Measurements from ENCODE around the gene LLGL2.

LLGL2 gene

DNA sequence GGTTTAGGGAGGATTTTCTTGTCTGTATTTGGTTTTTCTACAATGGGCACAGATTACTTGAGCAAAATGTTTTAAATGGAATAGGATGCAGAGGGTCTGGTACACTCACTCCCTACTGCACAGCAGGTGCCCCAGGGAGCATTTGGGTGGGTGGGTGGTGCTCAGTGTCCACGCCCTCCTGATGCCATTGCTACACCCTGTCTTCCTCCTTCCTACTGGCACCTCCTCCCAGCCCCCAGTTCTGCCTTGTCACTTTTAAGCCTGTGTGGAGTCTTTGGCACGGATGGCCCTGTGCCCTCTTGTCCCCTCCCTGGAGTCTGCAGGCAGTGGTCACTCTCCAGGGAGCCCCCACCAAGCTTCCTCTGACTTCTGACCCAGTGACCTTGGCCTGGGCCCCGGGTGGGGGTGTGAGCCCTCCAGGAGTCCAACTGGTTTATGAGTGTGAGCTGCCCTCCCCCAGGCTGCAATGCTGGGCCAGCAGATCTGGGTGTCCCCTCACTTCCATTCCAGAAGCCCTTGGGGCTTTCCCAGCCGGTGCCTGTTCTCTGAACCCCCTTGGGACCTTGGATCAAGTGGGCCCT, 15.5 kb downstream of the LLGL2 start:
- DNase-seq (ENCODE audit: low read depth), result no peak
- H3K4me3 ChIP-seq (ENCODE audit: low read depth, low read length), result no peak overlapping the region

DNA sequence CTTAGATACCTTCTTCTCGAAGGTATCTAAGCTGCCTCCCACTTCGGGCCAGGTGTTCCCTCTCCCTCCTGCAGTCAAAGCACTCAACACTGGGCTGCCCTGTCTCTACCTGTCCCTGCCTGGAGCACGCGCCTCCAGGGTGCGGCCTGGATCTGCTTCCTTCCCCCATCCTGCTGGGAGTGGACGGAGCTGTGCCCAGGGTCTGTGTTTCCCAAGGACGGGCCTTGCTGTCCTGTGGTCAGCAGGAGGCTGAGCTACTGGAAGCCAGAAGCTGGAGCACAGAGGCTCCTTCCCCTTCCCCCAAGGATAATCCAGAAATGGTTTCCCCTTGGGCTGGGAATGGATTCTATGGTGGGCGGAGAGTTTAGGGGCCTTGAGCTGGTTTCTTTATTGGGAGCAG, 16.7 kb downstream of the LLGL2 start:
- H3K4me3 ChIP-seq (ENCODE audit: low read depth, low read length), result no peak overlapping the region
- DNase-seq (ENCODE audit: low read depth), result no peak

GRCh38 chr17:75542728-75543336, 17.3 kb downstream of the LLGL2 start:
- DNase-seq (ENCODE audit: low read depth), result no peak

GRCh38 chr17:75544250-75544649, 18.8 kb downstream of the LLGL2 start:
- no peak for DNase-seq (ENCODE audit: low read depth)
- no peak overlapping the region for H3K4me3 ChIP-seq (ENCODE audit: low read depth, low read length)

More at GRCh38 chr17:75542728-75543336, 17.3 kb downstream of the LLGL2 start:
- no peak overlapping the region for H3K4me3 ChIP-seq (ENCODE audit: low read depth, low read length)

DNA sequence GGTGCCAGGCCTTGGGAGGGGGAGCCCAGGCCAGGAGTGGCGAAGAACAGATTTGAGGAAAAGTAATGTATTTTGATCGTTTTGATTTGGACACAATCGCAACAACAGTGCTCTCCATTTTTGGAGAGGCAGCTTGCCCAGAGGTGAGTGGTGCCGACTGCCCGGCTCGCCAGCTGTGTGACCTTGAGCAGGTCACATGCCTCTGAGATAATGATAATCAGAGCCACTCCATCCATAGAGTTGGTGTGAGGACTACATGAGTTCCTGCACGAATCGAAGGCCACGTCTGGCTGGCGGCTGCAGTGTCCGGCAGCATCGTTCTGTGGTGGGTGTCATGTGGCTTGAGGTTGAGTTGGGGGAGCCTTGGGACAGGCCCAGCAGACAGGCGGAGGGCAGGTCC, 20.7 kb downstream of the LLGL2 start:
- H3K4me3 ChIP-seq (ENCODE audit: low read depth, low read length), result no peak overlapping the region
- DNase-seq (ENCODE audit: low read depth), result no peak

DNA sequence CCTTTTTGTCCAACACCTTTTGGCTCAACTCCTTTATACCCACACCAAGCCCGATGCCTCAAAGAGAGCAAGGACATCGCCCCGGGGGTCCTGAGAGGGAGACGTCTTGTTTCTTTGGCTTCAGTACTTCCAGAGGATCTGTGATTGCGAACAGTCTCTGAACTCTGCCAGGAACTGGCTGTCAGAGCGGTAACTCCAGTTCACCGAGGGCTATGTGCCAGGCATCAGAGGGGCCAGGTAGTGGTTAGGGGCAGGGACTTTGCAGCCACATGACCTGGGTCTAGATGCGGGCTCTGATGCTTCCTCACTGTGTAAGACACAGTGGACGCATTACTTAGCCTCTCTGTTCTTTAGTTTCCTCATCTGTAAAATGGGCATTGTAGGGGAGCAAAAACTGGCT, 21.6 kb downstream of the LLGL2 start:
- DNase-seq (ENCODE audit: low read depth), result no peak
- H3K4me3 ChIP-seq (ENCODE audit: low read depth, low read length), result no peak overlapping the region

GRCh38 chr17:75548813-75549212, 23.3 kb downstream of the LLGL2 start:
- DNase-seq (ENCODE audit: low read depth), result no peak
- H3K4me3 ChIP-seq (ENCODE audit: low read depth, low read length), result no peak overlapping the region

DNA sequence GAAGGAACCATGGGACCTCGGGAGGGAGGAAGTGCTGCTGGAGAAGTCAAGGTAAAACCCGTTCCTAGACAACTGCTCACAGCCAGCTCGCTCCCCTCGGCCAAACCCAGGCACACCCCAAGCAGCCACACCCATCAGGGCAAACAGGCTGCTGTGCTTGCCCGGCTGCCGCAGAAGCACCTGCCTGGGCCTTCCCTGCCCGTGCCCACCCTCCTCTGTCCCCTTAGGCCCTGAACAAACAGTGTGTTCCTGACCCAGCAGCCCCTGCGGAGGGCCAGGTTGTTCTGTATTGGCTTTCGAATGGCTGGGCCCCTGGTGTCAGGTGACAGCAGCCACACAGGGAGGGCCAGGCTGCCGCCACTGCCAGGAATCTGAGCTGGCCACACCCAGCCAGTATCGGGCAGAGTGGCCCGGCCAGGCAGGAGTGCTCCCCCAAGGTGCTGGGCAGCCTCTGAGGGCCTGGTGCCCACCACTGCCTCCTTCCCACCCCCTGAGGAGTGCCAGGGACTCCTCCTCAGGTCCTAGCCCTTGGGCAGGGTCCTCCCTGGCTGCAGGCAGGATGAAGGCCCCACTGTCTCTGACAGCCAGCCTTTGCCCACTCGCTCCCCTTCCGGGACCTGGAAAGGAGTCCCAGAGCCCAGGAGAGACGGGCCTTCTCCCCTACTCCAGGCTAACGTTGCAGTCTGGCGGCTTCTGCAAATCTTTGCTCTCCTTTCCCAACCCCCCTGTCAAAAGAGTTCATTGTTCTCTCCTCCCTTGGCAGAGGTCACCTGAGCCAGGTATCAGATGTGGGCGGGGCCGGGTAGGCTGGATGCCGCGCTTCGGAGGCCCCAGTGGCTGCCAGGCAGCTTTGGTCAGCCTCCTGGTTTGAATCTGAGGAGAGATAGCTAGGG, 24.0 kb downstream of the LLGL2 start:
- no peak for DNase-seq (ENCODE audit: low read depth)
- H3K4me3 ChIP-seq (ENCODE audit: low read depth, low read length), result no peak overlapping the region

- no peak overlapping the region for H3K4me3 ChIP-seq (ENCODE audit: low read depth, low read length)
- no peak for DNase-seq (ENCODE audit: low read depth)
These were observed 24.6 kb downstream of the LLGL2 start for GRCh38 chr17:75550139-75550465.

GRCh38 chr17:75551266-75551665, 25.8 kb downstream of the LLGL2 start:
- H3K4me3 ChIP-seq (ENCODE audit: low read depth, low read length), result no peak overlapping the region
- DNase-seq (ENCODE audit: low read depth), result no peak

- H3K4me3 ChIP-seq (ENCODE audit: low read depth, low read length), result no peak overlapping the region
- no peak for DNase-seq (ENCODE audit: low read depth)
These were observed 27.2 kb downstream of the LLGL2 start for GRCh38 chr17:75552425-75553294.

- H3K4me3 ChIP-seq (ENCODE audit: low read depth, low read length), result no peak overlapping the region
- DNase-seq (ENCODE audit: low read depth), result no peak
These were observed 28.0 kb downstream of the LLGL2 start for GRCh38 chr17:75553295-75554110.

GRCh38 chr17:75555679-75556153, 30.2 kb downstream of the LLGL2 start:
- H3K4me3 ChIP-seq (ENCODE audit: low read depth, low read length), result no peak overlapping the region
- no peak for DNase-seq (ENCODE audit: low read depth)

- no peak overlapping the region for H3K4me3 ChIP-seq (ENCODE audit: low read depth, low read length)
- no peak for DNase-seq (ENCODE audit: low read depth)
These were observed 31.8 kb downstream of the LLGL2 start for GRCh38 chr17:75557075-75557851.

- no peak for DNase-seq (ENCODE audit: low read depth)
- no peak overlapping the region for H3K4me3 ChIP-seq (ENCODE audit: low read depth, low read length)
These were observed 32.6 kb downstream of the LLGL2 start for GRCh38 chr17:75557852-75558665.

DNA sequence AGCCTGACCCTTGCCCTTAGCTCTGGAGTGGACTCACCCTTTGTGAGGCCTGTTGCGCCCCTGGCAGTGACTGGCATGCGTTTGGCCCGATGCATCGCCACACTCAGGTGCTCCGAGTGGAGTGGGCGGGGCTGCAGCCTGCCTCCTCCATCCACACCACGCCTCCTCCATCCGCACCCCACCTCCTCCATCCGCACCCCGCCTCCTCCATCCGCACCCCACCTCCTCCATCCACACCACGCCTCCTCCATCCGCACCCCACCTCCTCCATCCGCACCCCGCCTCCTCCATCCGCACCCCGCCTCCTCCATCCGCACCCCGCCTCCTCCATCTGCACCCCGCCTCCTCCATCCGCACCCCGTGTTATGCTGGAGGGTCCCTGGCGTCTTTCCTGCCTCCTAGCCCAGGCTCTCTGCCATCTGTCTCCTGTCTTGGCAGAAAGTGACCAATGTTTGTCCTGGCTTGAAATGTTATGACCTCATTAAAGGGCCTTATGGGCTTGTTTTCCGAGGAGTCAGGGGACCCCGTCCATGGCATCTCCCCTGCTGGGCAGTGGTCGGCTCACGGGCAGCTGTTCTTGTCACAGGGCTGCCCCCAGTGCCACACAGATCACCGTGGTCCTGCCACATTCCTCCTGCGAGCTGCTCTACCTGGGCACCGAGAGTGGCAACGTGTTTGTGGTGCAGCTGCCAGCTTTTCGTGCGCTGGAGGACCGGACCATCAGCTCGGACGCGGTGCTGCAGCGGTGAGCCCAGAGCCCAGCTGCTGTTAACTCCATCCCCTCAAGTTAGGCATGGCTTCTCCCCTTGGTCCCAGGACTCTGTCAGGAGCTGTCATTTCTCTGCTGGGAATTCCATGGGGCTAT, 33.4 kb downstream of the LLGL2 start:
- no peak for DNase-seq (ENCODE audit: low read depth)
- no peak overlapping the region for H3K4me3 ChIP-seq (ENCODE audit: low read depth, low read length)

Data from skeletal muscle cell (primary cell).